Right lobe of liver (tissue), 4 donors: Measurements from ENCODE around the gene RPL6.

Experiments
- POLR2A ChIP-seq: fragments of 450-650 bp; IDR thresholded peaks from one replicate; pipeline ENCODE4 v1.6.1; 2017; ENCODE audit warnings: antibody characterized with exemption, mild to moderate bottlenecking
- TF ChIP-seq, protein P1 (sequence below), 4 donors: fragments of 200-600 bp in 3 of 4; fragments of 450-650 bp in 1 of 4; IDR thresholded peaks; one replicate each; pipeline versions ENCODE4 v1.5.1 to v1.8.0; 2016 to 2022; ENCODE audit warnings: antibody characterized with exemption in 4 of 4, mild to moderate bottlenecking in 2 of 4
- donor health status: DM: no; HTN: no; CAD: no.
- donor health status: DM: no; HTN: no; CAD: no.
- donor health status: DM: no; HTN: yes; CAD: no.

- TF ChIP-seq, protein P1, sequence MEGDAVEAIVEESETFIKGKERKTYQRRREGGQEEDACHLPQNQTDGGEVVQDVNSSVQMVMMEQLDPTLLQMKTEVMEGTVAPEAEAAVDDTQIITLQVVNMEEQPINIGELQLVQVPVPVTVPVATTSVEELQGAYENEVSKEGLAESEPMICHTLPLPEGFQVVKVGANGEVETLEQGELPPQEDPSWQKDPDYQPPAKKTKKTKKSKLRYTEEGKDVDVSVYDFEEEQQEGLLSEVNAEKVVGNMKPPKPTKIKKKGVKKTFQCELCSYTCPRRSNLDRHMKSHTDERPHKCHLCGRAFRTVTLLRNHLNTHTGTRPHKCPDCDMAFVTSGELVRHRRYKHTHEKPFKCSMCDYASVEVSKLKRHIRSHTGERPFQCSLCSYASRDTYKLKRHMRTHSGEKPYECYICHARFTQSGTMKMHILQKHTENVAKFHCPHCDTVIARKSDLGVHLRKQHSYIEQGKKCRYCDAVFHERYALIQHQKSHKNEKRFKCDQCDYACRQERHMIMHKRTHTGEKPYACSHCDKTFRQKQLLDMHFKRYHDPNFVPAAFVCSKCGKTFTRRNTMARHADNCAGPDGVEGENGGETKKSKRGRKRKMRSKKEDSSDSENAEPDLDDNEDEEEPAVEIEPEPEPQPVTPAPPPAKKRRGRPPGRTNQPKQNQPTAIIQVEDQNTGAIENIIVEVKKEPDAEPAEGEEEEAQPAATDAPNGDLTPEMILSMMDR (IDR thresholded peaks at IDR 0.05) = no peak
- no peak for TF ChIP-seq POLR2A
These were observed 49.3 kb upstream of the RPL6 start for GRCh38 chr12:112458751-112459150.
